HEK293 (cell line): ENCODE data around the gene SLC35E4.

ENCODE experiments used
- CTCF ChIA-PET: fragments of 350-600 bp; formaldehyde crosslinking; extraction: SDS; loops from one replicate; lab custom pipeline; 2021; ENCODE audit warnings: antibody characterized with exemption; lab: Yijun Ruan, JAX
- POLR2A ChIA-PET: fragments of 300-600 bp; formaldehyde crosslinking; extraction: SDS; loops from one replicate; lab custom pipeline; 2020; ENCODE audit warnings: antibody characterized with exemption, inconsistent platforms; lab: Yijun Ruan, JAX
- H3K27ac ChIP-seq: fragments of 200-500 bp; sonication (Bioruptor generic); 2 replicates; pipeline ENCODE4 v1.5.1; 2014; ENCODE audit warnings: low read depth, low read length, control low read depth, inconsistent platforms; ENCODE audit errors: extremely low read depth
- H3K36me3 ChIP-seq, 2 experiments: fragments of 200-500 bp in 1 of 2; sonication (Bioruptor generic) in 1 of 2; 1 replicate in 1 of 2; 2 replicates in 1 of 2; pipeline ENCODE4 v1.5.1; 2014 to 2017; ENCODE audit warnings: inconsistent platforms in 2 of 2, low read length in 2 of 2; ENCODE audit not compliant: control insufficient read depth in 2 of 2, insufficient read depth in 1 of 2
- H3K4me1 ChIP-seq: fragments of 200-500 bp; sonication (Bioruptor generic); 2 replicates; pipeline ENCODE4 v1.5.1; 2014; ENCODE audit warnings: mild to moderate bottlenecking, low read length, inconsistent platforms; ENCODE audit not compliant: control insufficient read depth, insufficient read depth
- H3K4me3 ChIP-seq: 2 replicates; pipeline ENCODE4 v1.5.1; 2011; ENCODE audit warnings: low read depth, mild to moderate bottlenecking, control low read depth, low read length, moderate library complexity
- H3K9me3 ChIP-seq: fragments of 200-500 bp; sonication (Bioruptor generic); 2 replicates; pipeline ENCODE4 v1.5.1; 2014; ENCODE audit warnings: low read depth, low read length, inconsistent platforms; ENCODE audit not compliant: control insufficient read depth, insufficient read depth
- EGR2 ChIP-seq: fragments of 450-650 bp; formaldehyde crosslinking; IDR thresholded peaks from 2 replicates; pipeline ENCODE4 v1.5.1; 2016; ENCODE audit warnings: low read depth, missing biosample characterization, missing genetic modification characterization
- KLF10 ChIP-seq: fragments of 450-650 bp; IDR thresholded peaks from 2 replicates; pipeline ENCODE4 v1.5.1; 2018; ENCODE audit warnings: missing biosample characterization, mild to moderate bottlenecking, missing genetic modification characterization
- KLF17 ChIP-seq: fragments of 450-650 bp; formaldehyde crosslinking; IDR thresholded peaks from 2 replicates; pipeline ENCODE4 v1.5.1; 2016; ENCODE audit warnings: missing biosample characterization, missing genetic modification characterization
- MZF1 ChIP-seq: fragments of 450-650 bp; formaldehyde crosslinking; IDR thresholded peaks from 2 replicates; pipeline ENCODE4 v1.5.1; 2017; ENCODE audit warnings: missing biosample characterization, missing genetic modification characterization, borderline replicate concordance
- PBX3 ChIP-seq: sonication (generic); formaldehyde crosslinking; IDR thresholded peaks from 2 replicates; pipeline ENCODE4 v1.8.1; 2022; ENCODE audit warnings: mild to moderate bottlenecking, moderate library complexity, missing genetic modification reagents
- PRDM1 ChIP-seq: fragments of 450-650 bp; formaldehyde crosslinking; IDR thresholded peaks from 2 replicates; pipeline ENCODE4; 2016; ENCODE audit warnings: missing biosample characterization, missing genetic modification characterization
- SCRT1 ChIP-seq: fragments of 450-650 bp; formaldehyde crosslinking; IDR thresholded peaks from 2 replicates; pipeline ENCODE4 v1.5.1; 2016; ENCODE audit warnings: missing biosample characterization, missing genetic modification characterization, borderline replicate concordance
- SCRT2 ChIP-seq: fragments of 450-650 bp; formaldehyde crosslinking; IDR thresholded peaks from 2 replicates; pipeline ENCODE4 v1.5.1; 2016; ENCODE audit warnings: missing biosample characterization, missing genetic modification characterization
- ZBTB17 ChIP-seq: fragments of 450-650 bp; formaldehyde crosslinking; IDR thresholded peaks from 2 replicates; pipeline ENCODE4 v1.5.1; 2016; ENCODE audit warnings: missing biosample characterization, missing genetic modification characterization
- ZBTB26 ChIP-seq: fragments of 450-650 bp; formaldehyde crosslinking; optimal IDR thresholded peaks from 2 replicates; pipeline ENCODE3; 2016; ENCODE audit warnings: missing biosample characterization, mild to moderate bottlenecking, missing genetic modification characterization
- ZFHX2 ChIP-seq: fragments of 450-650 bp; formaldehyde crosslinking; conservative IDR thresholded peaks from 2 replicates; pipeline ENCODE4 v1.5.1; 2016; ENCODE audit warnings: missing biosample characterization, missing genetic modification characterization
- ZNF335 ChIP-seq: fragments of 450-650 bp; formaldehyde crosslinking; conservative IDR thresholded peaks from 2 replicates; pipeline ENCODE4 v1.5.1; 2016; ENCODE audit warnings: missing biosample characterization, missing genetic modification characterization
- ZNF366 ChIP-seq: fragments of 450-650 bp; formaldehyde crosslinking; conservative IDR thresholded peaks from 2 replicates; pipeline ENCODE4 v1.5.1; 2016; ENCODE audit warnings: missing biosample characterization, missing genetic modification characterization
- ZNF449 ChIP-seq: fragments of 450-650 bp; formaldehyde crosslinking; IDR thresholded peaks from 2 replicates; pipeline ENCODE4 v1.5.1; 2017; ENCODE audit warnings: missing biosample characterization, mild to moderate bottlenecking, missing genetic modification characterization, moderate library complexity

Gene SLC35E4

GRCh38 chr22:30607939-30608338, 27.6 kb upstream of the SLC35E4 start:
- ChIA-PET CTCF (interaction anchor here (0.6 to 2.2 kb wide), 5 partner anchors 26 to 221 kb away, joined by 3 to 10 read pairs (median 3); partner anchors contain the start of gene RNF215), POLR2A (interaction anchor here (1.0 kb wide), 1 partner anchor 28 kb away, joined by 3 read pairs; the partner anchor contains the start of gene SLC35E4)
- Histone ChIP-seq H3K4me3 (no peak overlapping the region), H3K27ac (no peak overlapping the region), H3K36me3 (peaks cover 0 to 3% of the 10 kb centered on the region in 2 experiments; a peak in 1 of 3 replicates), H3K4me1 (no peaks in the 10 kb centered on the region), H3K9me3 (no peaks in the 10 kb centered on the region)
- TF ChIP-seq ZFHX2 (tag by site-specific recombination), result peak; percentile 44; the same call in 1 of the 2 replicates
- TF ChIP-seq MZF1 (tag by site-specific recombination), result no peak
- TF ChIP-seq EGR2, result peak; percentile 56

- Histone ChIP-seq H3K27ac (no peak overlapping the region), H3K4me1 (no peaks in the 10 kb centered on the region), H3K9me3 (no peaks in the 10 kb centered on the region), H3K4me3 (no peak overlapping the region), H3K36me3 (peaks cover 0 to 3% of the 10 kb centered on the region in 2 experiments; a peak in 1 of 3 replicates)
- TF ChIP-seq KLF17 (tag by site-specific recombination) (peak; percentile 71), ZNF366 (tag by site-specific recombination) (0 out of 2 replicates have a peak, but pooled peaks have one; percentile 28), PBX3 (CRISPR knock-in tag) (no peak), ZBTB17 (tag by site-specific recombination) (0 out of 2 replicates have a peak, but pooled peaks have one; percentile 14), ZNF335 (tag by site-specific recombination) (0 out of 2 replicates have a peak, but pooled peaks have one; percentile 16), SCRT2 (tag by site-specific recombination) (peak; percentile 65), KLF10 (no peak), SCRT1 (tag by site-specific recombination) (0 out of 2 replicates have a peak, but pooled peaks have one; percentile 32), ZNF449 (0 out of 2 replicates have a peak, but pooled peaks have one; percentile 24), ZBTB26 (tag by site-specific recombination) (no peak), PRDM1 (tag by site-specific recombination) (peak; percentile 73)
- ChIA-PET CTCF (interaction anchor here (0.6 to 1.5 kb wide), 7 partner anchors 9 to 214 kb away, joined by 3 to 11 read pairs (median 3); no protein-coding TSS in a partner anchor), POLR2A (interaction anchor here (0.7 to 1.1 kb wide), 2 partner anchors 15 to 25 kb away, joined by 3 to 4 read pairs; no protein-coding TSS in a partner anchor)
Observed at GRCh38 chr22:30609260-30610185, 26.1 kb upstream of the SLC35E4 start.
